HG03196 (cell line): ENCODE measurements around the gene AOAH.
"Not testable (repeated sequence)": the region's sequence is repeated elsewhere in the genome, so short reads cannot be mapped to it uniquely, and the experiment has no call there.

ENCODE experiments used
- ATAC-seq: cut with Tn5 transposase; IDR thresholded peaks from one replicate; pipeline ENCODE4 v1.9.1; 2021; ENCODE audit not compliant: unreplicated experiment

Gene AOAH

GRCh38 chr7:36703860-36704259, 20.4 kb downstream of the AOAH start:
- not testable (repeated sequence) for ATAC-seq

GRCh38 chr7:36692456-36692855, 31.8 kb downstream of the AOAH start:
- no peak for ATAC-seq

DNA sequence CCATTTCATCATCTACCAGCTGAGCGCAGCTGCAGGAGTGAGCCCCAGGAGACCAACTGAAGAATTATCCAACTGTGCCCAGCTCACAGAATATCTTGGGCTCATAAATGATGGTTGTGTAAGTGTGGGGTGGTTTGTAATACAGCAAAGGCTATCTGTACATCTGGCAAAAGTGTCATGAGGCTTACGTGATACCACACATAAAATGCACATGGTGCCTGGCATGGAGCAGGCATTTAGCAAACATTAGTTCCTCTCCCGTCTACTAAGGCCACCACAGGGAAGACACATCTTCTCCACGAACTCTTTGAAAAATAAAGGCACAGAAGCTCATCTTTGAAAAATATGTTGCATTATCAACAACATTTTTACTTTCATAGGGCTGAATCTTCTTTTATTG, 32.3 kb downstream of the AOAH start:
- ATAC-seq: no peak

DNA sequence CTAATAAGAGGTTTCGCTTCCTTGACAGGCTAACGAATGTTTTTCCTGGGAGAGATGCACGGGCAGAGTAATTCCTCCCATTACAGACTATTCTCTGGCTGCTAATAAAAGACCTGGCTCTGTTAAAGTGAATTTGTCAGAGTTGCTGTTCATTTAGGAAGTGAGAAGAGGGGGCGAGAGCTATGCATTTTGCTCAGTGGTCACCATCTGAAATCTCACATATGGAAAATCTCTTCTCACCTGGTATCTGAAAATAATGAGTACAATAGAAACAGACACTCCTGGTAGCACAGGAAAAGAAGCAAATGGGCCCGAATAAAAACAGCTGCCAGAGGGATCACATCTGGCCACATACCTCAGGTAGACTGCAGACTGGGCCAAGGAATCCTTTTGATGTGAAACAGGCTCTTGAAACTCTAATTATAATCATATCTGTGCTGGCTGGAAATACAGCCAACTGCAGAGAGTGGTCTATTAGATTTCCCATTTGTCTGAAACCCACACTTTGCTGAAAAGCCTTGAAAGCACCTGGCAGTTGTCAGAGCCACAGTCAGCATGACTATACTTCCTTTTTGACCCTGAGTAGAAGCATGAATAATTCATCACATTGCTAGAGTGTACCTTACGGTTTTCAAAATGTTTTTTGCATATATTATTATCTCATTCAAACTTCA, 33.6 kb downstream of the AOAH start:
- ATAC-seq: no peak

- no peak for ATAC-seq
Observed at GRCh38 chr7:36690041-36690440, 34.3 kb downstream of the AOAH start.

- ATAC-seq: no peak
Observed at GRCh38 chr7:36686499-36686898, 37.8 kb downstream of the AOAH start.

- ATAC-seq: no peak
Observed at GRCh38 chr7:36684954-36685353, 39.3 kb downstream of the AOAH start.

- no peak for ATAC-seq
Observed at GRCh38 chr7:36683695-36684357, 40.5 kb downstream of the AOAH start.

GRCh38 chr7:36683111-36683510, 41.2 kb downstream of the AOAH start:
- no peak for ATAC-seq

- ATAC-seq: no peak
Observed at GRCh38 chr7:36682102-36682501, 42.2 kb downstream of the AOAH start.

DNA sequence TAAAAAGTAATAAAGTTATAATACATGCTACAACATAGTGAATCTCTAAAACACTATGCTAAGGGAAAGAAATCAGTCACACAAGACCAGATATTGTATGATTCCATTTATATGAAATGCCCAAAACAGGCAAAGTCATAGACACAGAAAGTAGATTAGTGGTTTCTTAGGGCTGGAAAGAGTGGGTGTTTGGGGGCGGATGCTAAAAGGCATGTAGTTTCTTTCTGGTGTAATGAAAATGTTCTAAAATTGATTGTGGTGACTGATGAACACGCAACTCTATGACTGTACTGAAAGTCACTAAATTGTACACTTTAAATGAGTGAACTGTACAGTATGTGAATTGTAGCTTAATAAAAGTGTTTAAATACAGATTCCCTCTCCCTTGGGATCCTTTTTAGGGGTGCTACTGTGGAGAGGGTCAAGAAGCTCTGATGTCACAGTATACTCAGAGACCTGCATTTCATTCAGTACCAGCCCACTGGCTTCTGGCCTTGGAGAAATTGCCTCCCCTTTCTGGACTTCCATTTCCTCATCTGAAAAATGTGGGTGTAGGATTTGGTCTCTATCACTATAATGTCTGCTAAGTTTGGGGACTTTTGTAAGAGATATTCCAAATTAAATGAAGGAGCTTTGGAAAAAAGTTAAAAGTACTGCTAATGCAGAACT, 46.4 kb downstream of the AOAH start:
- ATAC-seq: no peak

GRCh38 chr7:36673703-36674102, 50.6 kb downstream of the AOAH start:
- ATAC-seq: no peak

GRCh38 chr7:36671432-36671829, 52.9 kb downstream of the AOAH start:
- no peak for ATAC-seq

DNA sequence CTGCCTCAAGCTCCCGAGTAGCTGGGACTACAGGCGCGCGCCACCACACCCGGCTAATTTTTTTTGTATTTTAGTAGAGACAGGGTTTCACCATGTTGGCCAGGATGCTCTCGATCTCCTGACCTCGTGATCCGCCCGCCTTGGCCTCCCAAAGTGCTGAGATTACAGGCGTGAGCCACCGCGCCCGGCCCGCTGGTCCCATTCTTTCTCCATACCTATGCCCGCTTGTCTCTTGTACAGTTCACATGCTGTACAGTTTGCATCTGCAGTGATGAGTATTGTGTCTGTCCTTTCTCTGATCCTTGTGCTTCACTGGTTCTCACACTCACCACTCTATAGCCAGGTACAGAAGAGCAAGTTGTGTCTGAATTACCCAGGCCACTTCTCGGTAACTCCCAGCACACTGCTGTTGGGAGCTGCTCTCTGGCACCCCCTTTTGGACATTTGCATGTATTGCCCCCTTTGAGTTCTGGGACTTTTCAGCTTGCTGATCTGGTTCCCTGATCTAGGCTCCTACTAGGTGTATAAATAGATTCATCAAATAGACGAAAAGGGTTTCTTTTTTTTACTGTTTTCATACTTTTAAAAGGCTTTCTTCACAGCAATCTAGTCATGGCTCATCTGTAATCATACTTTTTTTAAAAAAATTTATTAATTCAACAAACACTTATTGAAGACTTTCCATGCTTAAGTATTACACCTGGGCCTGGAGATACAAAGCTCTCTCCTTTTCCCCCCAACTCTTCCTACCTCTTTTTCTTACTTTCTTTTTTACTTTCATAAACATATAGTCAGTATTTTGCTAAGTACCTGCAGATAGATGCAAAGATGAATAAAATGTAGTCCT, 53.5 kb downstream of the AOAH start:
- no peak for ATAC-seq

DNA sequence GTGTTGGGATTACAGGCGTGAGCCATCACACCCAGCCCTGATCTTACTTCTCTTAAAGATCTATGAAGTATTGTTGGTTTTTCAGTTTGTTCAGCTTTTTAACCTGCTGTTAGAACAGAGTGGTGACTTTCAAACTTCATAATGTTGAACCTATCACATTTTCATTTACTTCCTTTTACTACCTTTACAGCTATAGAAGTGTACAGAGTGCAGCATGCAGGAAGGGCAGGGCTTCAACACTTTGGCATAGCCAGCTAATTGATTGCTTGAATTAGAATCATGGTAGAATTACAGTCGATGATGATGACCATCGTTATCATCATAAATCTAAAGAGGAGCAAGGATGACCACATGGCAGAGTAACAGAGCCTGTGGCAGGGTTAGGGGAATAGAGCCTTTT, 55.5 kb downstream of the AOAH start:
- ATAC-seq: no peak

GRCh38 chr7:36668080-36668479, 56.2 kb downstream of the AOAH start:
- ATAC-seq: no peak

GRCh38 chr7:36667007-36667745, 57.1 kb downstream of the AOAH start:
- no peak for ATAC-seq

- no peak for ATAC-seq
Observed at GRCh38 chr7:36663481-36663880, 60.8 kb downstream of the AOAH start.

DNA sequence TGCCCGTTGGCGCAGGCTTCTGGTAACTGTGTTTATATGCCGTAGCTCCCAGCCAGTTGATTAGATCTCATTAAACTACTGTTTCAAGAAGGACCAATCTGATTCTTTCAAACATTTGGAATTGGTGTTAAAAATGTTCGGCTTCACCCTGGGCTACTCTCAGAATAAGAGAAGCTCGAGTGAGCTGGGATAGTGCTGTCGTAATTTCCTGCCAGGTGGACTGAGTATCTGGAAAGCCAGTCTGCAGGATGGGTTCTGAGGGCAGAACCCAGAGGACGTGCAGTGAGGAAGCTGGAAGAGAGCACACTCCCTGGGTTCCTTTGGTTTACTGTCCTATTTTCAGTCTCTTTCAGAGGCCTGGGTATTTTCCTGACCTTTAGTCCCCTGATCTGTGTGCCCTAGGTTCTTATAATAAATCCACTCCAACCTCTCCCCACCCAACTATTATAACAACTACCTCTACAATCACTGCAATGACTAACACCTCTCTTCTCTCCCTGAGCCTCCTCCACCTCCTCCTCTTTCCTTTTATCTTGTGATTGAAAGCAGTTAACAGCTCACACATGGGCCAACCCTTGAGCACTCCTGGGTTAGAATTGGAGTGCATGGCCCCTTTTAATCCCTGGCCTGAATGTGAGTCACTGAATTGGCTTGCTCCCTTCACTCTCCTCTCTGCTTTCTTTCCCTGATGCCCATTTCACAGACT, 63.0 kb downstream of the AOAH start:
- no peak for ATAC-seq
